Neural progenitor cell (in vitro differentiated cells): ENCODE measurements around the gene PSMD11.

Experiments used
- CTCF ChIP-seq: fragments of 200-600 bp; sonication (generic); IDR thresholded peaks from 2 replicates; pipeline ENCODE4 v1.5.1; 2017; ENCODE audit warnings: antibody characterized with exemption, mild to moderate bottlenecking
- EZH2 ChIP-seq: fragments of 200-600 bp; sonication (generic); IDR thresholded peaks from 2 replicates; pipeline ENCODE4 v1.6.1; 2017; ENCODE audit warnings: antibody characterized with exemption, mild to moderate bottlenecking, moderate library complexity

- no peak for TF ChIP-seq CTCF
- no peak for TF ChIP-seq EZH2
These were observed 38.4 kb downstream of the PSMD11 start for GRCh38 chr17:32482568-32483320.
